C4-2B (cell line): Measurements from ENCODE around the gene TIGD7.

ENCODE experiments used
- ZFX ChIP-seq: fragments of 450-650 bp; IDR thresholded peaks from 2 replicates; pipeline ENCODE4 v1.6.1; 2017
- TF ChIP-seq, protein P1 (sequence below): fragments of 450-650 bp; conservative IDR thresholded peaks from 2 replicates; pipeline ENCODE4 v1.5.1; 2017; ENCODE audit warnings: mild to moderate bottlenecking

DNA sequence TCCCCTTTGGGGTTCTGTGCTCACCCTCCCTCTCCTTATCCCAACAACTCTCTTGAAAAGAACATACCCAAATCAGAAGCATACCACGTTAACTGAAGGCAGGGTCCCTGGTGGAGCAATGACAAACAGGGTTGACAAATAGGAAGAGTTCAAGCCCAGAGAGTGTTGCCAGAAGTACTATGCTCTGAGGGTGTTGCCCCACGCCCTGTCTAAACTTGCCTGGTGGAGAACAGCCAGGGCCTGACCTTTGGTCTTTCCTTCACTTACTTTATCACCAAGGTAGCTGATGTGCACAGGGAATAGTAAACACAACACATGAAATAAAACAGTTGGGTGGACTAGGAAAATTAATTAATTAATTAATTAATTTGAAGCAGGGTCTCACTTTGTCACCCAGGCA lies 23.4 kb upstream of the TIGD7 start:
- TF ChIP-seq, protein P1, sequence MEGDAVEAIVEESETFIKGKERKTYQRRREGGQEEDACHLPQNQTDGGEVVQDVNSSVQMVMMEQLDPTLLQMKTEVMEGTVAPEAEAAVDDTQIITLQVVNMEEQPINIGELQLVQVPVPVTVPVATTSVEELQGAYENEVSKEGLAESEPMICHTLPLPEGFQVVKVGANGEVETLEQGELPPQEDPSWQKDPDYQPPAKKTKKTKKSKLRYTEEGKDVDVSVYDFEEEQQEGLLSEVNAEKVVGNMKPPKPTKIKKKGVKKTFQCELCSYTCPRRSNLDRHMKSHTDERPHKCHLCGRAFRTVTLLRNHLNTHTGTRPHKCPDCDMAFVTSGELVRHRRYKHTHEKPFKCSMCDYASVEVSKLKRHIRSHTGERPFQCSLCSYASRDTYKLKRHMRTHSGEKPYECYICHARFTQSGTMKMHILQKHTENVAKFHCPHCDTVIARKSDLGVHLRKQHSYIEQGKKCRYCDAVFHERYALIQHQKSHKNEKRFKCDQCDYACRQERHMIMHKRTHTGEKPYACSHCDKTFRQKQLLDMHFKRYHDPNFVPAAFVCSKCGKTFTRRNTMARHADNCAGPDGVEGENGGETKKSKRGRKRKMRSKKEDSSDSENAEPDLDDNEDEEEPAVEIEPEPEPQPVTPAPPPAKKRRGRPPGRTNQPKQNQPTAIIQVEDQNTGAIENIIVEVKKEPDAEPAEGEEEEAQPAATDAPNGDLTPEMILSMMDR = no peak
- TF ChIP-seq ZFX = no peak
